IPS DF 6.9 (cell line): ENCODE measurements around the gene OXCT1.
"Not testable (repeated sequence)": the region's sequence is repeated elsewhere in the genome, so short reads cannot be mapped to it uniquely, and the experiment has no call there.

Source experiments
- DNase-seq: peaks from one replicate; pipeline ENCODE4 v3.0.0-alpha.2; 2013; ENCODE audit warnings: low read depth, low spot score
- H3K27ac ChIP-seq: one replicate; pipeline ENCODE4 v1.5.1; 2013; ENCODE audit warnings: low read length, control low read depth
- H3K27me3 ChIP-seq: 2 replicates; pipeline ENCODE4 v1.6.1; 2013; ENCODE audit warnings: mild to moderate bottlenecking, low read length; ENCODE audit not compliant: control insufficient read depth, insufficient read depth
- H3K36me3 ChIP-seq: 2 replicates; pipeline ENCODE4 v1.6.1; 2013; ENCODE audit warnings: low read length; ENCODE audit not compliant: control insufficient read depth, insufficient read depth
- H3K4me1 ChIP-seq: 2 replicates; pipeline ENCODE4 v1.6.1; 2013; ENCODE audit warnings: low read length; ENCODE audit not compliant: control insufficient read depth, insufficient read depth
- H3K4me3 ChIP-seq: 2 replicates; pipeline ENCODE4 v1.5.1; 2013; ENCODE audit warnings: mild to moderate bottlenecking, low read length
- H3K9me3 ChIP-seq: 2 replicates; pipeline ENCODE4 v1.6.1; 2013; ENCODE audit warnings: low read length, inconsistent platforms; ENCODE audit not compliant: control insufficient read depth, insufficient read depth
- WGBS: extraction: QIAGEN DNeasy Blood & Tissue Kit; methylation state at CpG from one replicate; pipeline ENCODE4 v1.1.7; 2013; ENCODE audit warnings: mixed read lengths, missing lambda C conversion rate; ENCODE audit not compliant: insufficient read length, insufficient coverage; 5-methylcytosine and 5-hydroxymethylcytosine counted together

OXCT1 gene

DNA sequence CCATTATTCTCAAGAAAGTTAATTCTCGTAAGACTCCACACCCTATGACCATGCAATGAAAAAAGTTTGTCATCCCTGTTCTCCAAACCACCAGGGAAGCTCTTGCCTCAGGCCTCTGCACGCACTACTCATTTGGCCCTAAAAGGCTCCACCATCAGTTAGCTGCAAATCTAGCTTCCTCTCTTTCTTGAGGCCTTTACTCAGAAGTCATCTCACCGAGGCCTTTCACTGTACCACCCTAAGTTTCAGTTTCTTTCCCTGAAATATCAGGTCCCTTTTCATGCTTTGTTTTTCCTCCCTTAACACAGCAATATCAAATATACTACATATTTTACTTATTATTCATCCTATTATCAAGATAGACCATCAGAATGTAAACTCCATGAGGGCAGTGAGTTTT, 39.1 kb downstream of the OXCT1 start:
- DNase-seq, result no peak
- H3K36me3 ChIP-seq, result peaks cover 2% of the 10 kb centered on the region; the same call in 1 of the 2 replicates
- H3K27ac ChIP-seq, result no peak overlapping the region
- no peaks in the 10 kb centered on the region for H3K27me3 ChIP-seq
- H3K9me3 ChIP-seq, result no peaks in the 10 kb centered on the region
- no CpG with 5 or more reads among the region's 3 CpGs for WGBS
- no peak overlapping the region for H3K4me3 ChIP-seq
- H3K4me1 ChIP-seq, result no peaks in the 10 kb centered on the region

DNA sequence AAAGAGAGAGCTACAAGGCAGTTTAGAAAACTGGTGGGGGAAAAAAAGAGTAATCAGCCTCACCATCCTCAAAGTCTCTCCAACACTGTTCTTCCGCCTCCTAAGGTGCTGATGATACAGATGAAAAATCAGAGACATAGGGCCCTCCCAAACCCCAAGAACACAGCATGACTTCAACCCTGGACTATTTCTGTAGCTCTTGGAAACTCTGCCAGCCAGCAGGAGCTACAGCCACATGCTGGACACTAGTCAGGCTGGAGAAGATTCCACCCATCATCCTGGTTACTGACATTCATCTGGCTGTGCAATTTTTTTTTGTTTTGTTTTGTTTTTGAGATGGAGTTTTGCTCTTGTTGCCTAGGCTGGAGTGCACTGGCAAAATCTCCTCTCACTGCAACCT, 42.4 kb downstream of the OXCT1 start:
- peaks cover 2% of the 10 kb centered on the region; the same call in 1 of the 2 replicates for H3K36me3 ChIP-seq
- WGBS, result no CpG with 5 or more reads among the region's 1 CpG
- no peaks in the 10 kb centered on the region for H3K27me3 ChIP-seq
- no peak overlapping the region for H3K27ac ChIP-seq
- H3K9me3 ChIP-seq, result no peaks in the 10 kb centered on the region
- no peak overlapping the region for H3K4me3 ChIP-seq
- no peaks in the 10 kb centered on the region for H3K4me1 ChIP-seq
- no peak for DNase-seq

DNA sequence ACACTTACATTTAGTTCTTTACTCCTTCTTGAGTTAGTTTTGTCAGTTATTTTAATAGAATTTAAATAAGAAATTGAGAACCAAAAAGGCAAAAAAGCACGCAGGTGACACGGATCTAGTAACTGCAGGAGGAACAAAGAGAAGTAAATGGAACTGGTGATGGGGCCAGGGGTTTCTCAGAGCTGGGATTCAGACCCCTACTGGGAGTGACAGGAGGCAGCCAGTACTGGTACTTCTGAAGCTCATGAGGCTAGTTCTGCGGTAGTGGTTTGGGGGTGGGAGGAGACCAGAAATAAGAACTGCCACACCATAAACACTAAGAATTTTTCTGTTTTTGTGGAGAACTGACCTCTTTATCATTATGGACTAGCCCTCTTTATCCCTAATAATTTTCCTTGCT, 48.2 kb downstream of the OXCT1 start:
- H3K4me1 ChIP-seq, result no peaks in the 10 kb centered on the region
- H3K4me3 ChIP-seq, result no peak overlapping the region
- no peaks in the 10 kb centered on the region for H3K9me3 ChIP-seq
- no CpG with 5 or more reads among the region's 3 CpGs for WGBS
- no peaks in the 10 kb centered on the region for H3K36me3 ChIP-seq
- H3K27me3 ChIP-seq, result no peaks in the 10 kb centered on the region
- no peak overlapping the region for H3K27ac ChIP-seq
- no peak for DNase-seq

DNA sequence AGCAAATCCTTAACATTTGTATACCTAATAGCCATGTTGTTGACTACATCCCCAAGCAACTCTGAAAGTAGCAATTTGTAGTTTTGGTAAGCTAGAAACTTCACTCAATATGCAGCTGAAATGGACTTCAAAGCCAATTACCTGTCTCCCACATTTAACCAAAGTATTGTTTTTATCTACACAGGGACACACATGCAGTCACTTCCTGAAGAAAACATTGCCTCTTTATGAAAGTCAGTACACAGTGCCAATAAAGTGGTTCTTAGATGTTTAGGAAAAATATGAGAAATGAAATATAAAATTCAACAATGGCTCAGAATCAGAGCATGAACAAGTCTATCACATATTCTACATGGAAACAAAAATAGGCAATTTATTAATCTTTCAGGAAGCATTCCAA, 49.2 kb downstream of the OXCT1 start:
- no peak overlapping the region for H3K27ac ChIP-seq
- no peaks in the 10 kb centered on the region for H3K4me1 ChIP-seq
- no peaks in the 10 kb centered on the region for H3K27me3 ChIP-seq
- no peak for DNase-seq
- H3K4me3 ChIP-seq, result no peak overlapping the region
- no peaks in the 10 kb centered on the region for H3K9me3 ChIP-seq
- no peaks in the 10 kb centered on the region for H3K36me3 ChIP-seq

DNA sequence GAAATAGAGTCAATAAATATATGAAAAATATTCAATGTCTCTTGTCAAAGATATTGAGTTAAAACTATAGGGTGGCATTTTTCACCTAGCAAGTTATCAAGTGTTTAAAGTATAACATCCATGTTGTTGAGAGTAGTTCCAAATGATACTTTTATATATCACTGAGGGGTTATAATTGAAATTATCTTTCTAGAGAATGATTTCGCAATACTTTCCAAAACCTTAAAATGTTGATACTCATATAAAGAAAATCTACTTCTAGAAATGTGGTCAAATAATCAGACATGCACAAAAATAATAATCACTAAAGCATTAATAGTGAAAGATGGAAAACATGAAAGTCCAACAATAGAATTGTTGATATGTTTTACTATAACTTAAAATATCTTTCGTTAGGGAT, 50.1 kb downstream of the OXCT1 start:
- no peak overlapping the region for H3K4me3 ChIP-seq
- no peaks in the 10 kb centered on the region for H3K27me3 ChIP-seq
- no peaks in the 10 kb centered on the region for H3K4me1 ChIP-seq
- DNase-seq, result no peak
- H3K9me3 ChIP-seq, result no peaks in the 10 kb centered on the region
- H3K27ac ChIP-seq, result no peak overlapping the region
- H3K36me3 ChIP-seq, result no peaks in the 10 kb centered on the region
- no CpG with 5 or more reads among the region's 2 CpGs for WGBS

- Histone ChIP-seq H3K9me3 (no peaks in the 10 kb centered on the region), H3K27ac (no peak overlapping the region), H3K27me3 (no peaks in the 10 kb centered on the region), H3K4me3 (no peak overlapping the region), H3K4me1 (no peaks in the 10 kb centered on the region), H3K36me3 (no peaks in the 10 kb centered on the region)
- DNase-seq, result no peak
Observed at GRCh38 chr5:41817625-41818301, 52.5 kb downstream of the OXCT1 start.

DNA sequence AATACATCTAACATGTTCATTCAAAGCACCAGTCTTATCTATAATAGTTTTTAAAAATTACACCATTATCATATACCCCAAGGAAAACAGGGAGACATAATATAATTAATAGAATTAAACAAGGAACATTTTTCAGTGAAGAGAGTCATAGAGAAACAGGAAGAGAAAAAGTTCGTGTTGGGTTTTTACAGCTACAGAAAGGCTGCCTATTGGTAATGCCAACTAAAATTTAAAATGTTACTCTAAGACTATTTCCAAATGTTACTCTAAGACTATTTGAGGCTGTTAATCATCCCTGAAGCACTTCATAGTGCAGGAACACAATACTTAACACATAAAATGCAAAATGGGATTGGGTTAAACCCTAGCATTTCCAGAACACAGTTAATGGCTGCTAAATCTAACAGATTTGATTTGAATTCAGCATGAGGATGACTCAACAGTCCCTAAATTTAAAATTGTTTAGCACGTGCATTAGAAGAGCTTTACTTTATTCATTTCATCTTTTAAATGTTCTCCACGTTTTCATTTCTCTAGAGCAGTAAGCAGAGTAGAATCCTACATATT, 54.5 kb downstream of the OXCT1 start:
- no peaks in the 10 kb centered on the region for H3K4me1 ChIP-seq
- H3K27me3 ChIP-seq, result no peaks in the 10 kb centered on the region
- DNase-seq, result no peak
- no CpG with 5 or more reads among the region's 3 CpGs for WGBS
- no peak overlapping the region for H3K27ac ChIP-seq
- no peaks in the 10 kb centered on the region for H3K9me3 ChIP-seq
- H3K4me3 ChIP-seq, result no peak overlapping the region
- no peaks in the 10 kb centered on the region for H3K36me3 ChIP-seq

DNA sequence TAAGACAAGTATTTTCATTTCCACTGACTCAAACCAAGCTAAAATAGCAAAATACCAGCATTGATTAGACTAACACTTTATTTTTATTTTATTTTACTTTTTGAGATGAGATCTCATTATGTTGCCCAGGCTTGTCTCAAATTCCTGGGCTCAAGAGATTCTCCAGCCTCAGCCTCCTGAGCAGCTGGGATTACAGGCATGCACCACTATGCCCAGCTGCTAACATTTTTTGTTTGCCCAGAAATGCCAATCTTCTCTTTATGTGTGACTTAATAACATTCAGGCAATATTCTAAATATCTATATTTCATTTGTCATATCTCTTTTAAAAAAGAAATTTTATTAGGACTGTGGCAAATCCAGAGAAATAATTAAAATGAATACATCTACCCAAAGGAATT, 55.0 kb downstream of the OXCT1 start:
- no peaks in the 10 kb centered on the region for H3K9me3 ChIP-seq
- H3K4me3 ChIP-seq, result no peak overlapping the region
- no peaks in the 10 kb centered on the region for H3K36me3 ChIP-seq
- H3K27ac ChIP-seq, result no peak overlapping the region
- no peak for DNase-seq
- H3K4me1 ChIP-seq, result no peaks in the 10 kb centered on the region
- H3K27me3 ChIP-seq, result no peaks in the 10 kb centered on the region

DNA sequence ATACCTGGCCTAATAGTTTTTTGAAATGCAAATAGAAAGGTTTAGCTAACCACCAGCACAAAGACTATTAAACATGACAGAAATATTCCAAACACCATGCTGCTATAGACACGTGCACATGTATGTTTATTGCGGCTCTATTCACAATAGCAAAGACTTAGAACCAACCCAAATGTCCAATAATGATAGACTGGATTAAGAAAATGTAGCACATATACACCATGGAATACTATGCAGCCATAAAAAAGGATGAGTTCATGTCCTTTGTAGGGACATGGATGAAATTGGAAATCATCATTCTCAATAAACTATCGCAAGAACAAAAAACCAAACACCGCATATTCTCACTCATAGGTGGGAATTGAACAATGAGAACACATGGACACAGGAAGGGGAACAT, 55.9 kb downstream of the OXCT1 start:
- not testable (repeated sequence) for H3K4me3 ChIP-seq, H3K27ac ChIP-seq, H3K36me3 ChIP-seq, DNase-seq, H3K4me1 ChIP-seq, H3K27me3 ChIP-seq, H3K9me3 ChIP-seq
- no CpG with 5 or more reads among the region's 4 CpGs for WGBS

GRCh38 chr5:41812156-41812555, 58.1 kb downstream of the OXCT1 start:
- WGBS, result no CpG with 5 or more reads among the region's 4 CpGs

GRCh38 chr5:41809128-41809527, 61.1 kb downstream of the OXCT1 start:
- no peak for DNase-seq
- Histone ChIP-seq H3K36me3 (no peaks in the 10 kb centered on the region), H3K27ac (no peak overlapping the region), H3K9me3 (no peaks in the 10 kb centered on the region), H3K4me3 (no peak overlapping the region), H3K4me1 (no peaks in the 10 kb centered on the region), H3K27me3 (no peaks in the 10 kb centered on the region)
- no CpG with 5 or more reads among the region's 1 CpG for WGBS

More at GRCh38 chr5:41812156-41812555, 58.1 kb downstream of the OXCT1 start:
- H3K9me3 ChIP-seq, result no peaks in the 10 kb centered on the region
- H3K27ac ChIP-seq, result no peak overlapping the region
- no peaks in the 10 kb centered on the region for H3K27me3 ChIP-seq
- DNase-seq, result no peak
- H3K36me3 ChIP-seq, result no peaks in the 10 kb centered on the region
- no peaks in the 10 kb centered on the region for H3K4me1 ChIP-seq
- no peak overlapping the region for H3K4me3 ChIP-seq
